Skeletal muscle tissue (tissue), 4 donors: ENCODE data around the gene PRKG1. TPM values are rescaled to one million over a fixed set of nuclear protein-coding genes. Genes with fewer than 3 reads are reported as not detected.

Experiments used
- H3K27ac ChIP-seq: one replicate; pipeline ENCODE4 v1.7.0; 2013; ENCODE audit warnings: mild to moderate bottlenecking, low read depth, low read length, inconsistent platforms
- H3K27me3 ChIP-seq, 3 donors: one replicate each; pipeline ENCODE4 v1.7.0; 2013; ENCODE audit warnings: low read length in 3 of 3; ENCODE audit not compliant: control insufficient read depth in 3 of 3, insufficient read depth in 3 of 3
- H3K36me3 ChIP-seq, 3 donors: one replicate each; pipeline ENCODE4 v1.7.0; 2013; ENCODE audit warnings: low read length in 3 of 3; ENCODE audit not compliant: control insufficient read depth in 3 of 3, insufficient read depth in 3 of 3
- H3K4me1 ChIP-seq, 3 donors: one replicate each; pipeline ENCODE4 v1.7.0; 2013; ENCODE audit warnings: low read length in 3 of 3, mild to moderate bottlenecking in 3 of 3; ENCODE audit not compliant: control insufficient read depth in 3 of 3, insufficient read depth in 3 of 3
- H3K4me3 ChIP-seq, 3 donors: one replicate each; pipeline ENCODE4 v1.7.0; 2013; ENCODE audit warnings: low read length in 3 of 3
- H3K9ac ChIP-seq, 3 donors: one replicate each; pipeline ENCODE4 v1.7.0; 2013; ENCODE audit warnings: low read length in 3 of 3, mild to moderate bottlenecking in 3 of 3, moderate library complexity in 2 of 3, low read depth in 1 of 3
- H3K9me3 ChIP-seq, 3 donors: one replicate each; pipeline ENCODE4 v1.7.0; 2013; ENCODE audit warnings: low read length in 3 of 3; ENCODE audit not compliant: control insufficient read depth in 3 of 3
- total RNA-seq: library from RNA; depleted of rRNA; stranded (reverse); fragments of >200 nt; gene quantifications from one replicate; pipeline ENCODE4 v1.2.3, GENCODE V29; 2014
- donor health status: Osteomylitis.

The PRKG1 gene
- total RNA-seq, 1 donor from 2014 or later: 44.9 TPM

DNA sequence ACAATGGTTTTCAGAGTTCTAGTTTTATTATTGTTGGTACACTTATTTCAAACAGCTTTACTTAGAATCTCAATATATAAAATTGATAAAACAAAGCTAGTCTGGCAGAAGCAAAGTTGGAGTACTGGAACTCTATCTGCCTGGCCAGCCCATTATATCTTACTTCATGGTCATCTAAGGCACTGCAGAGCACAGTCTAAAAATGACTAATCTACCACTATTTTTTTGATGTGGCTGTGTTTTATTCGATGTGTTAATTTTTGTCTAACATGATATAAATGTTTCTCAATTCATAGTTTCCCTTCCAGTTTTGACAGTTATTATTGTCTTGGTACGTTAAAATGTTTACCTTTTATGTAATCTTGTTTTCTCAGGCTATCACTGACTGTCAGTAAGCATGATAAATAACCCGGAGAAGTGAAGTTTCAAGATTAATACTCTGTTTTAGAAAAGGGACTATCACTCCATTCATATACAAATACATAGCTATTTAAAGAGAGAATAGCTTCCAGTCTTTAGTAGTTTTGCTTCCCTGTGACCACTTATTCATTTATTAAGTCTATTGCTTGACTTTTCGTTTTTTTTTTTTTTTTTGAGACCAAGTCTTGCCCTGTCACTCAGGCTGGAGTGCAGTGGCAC, 685.7 kb downstream of the PRKG1 start:
- Histone ChIP-seq H3K27ac (no peak overlapping the region), H3K9ac (no peak overlapping the region), H3K4me1 (no peaks in the 10 kb centered on the region)

DNA sequence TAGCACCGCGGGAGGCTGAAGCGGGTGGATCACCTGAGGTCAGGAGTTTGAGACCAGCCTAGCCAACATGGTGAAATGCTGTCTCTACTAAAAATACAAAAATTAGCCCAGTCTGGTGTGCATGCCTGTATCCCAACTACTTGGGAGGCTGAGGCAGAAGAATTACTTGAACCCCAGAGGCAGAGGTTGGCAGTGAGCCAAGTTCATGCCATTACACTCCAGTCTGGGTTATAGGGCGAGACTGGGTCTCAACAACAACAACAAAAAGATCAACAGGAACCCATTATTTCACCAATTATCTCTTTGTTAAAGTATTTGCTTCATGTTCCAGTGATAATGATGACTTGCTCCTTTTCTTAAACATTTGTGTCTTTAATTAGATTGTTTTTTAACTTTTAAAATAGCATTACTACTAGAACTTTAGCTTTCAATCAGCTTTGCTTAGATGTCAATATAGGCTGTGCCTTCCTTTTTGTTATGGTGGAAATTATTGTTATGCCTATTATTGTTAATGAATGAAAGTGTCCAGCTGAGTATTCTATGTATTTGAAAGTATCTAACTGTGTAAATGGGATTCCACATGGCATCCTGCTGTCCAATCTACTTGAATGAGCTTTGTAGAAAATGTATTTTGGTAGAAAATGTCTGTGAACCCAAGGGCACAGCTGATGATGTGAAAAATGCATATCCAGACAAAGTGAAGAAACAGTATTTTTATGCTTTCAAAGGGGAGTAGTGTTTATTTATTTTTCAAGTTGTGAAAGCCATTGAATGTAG, 686.8 kb downstream of the PRKG1 start:
- Histone ChIP-seq H3K36me3 (no peaks in the 10 kb centered on the region), H3K4me1 (no peaks in the 10 kb centered on the region)

More for the DNA sequence above, 685.7 kb downstream of the PRKG1 start:
- H3K9me3 ChIP-seq: no peaks in the 10 kb centered on the region
- H3K36me3 ChIP-seq: no peaks in the 10 kb centered on the region
- H3K4me3 ChIP-seq: no peak overlapping the region
- no peaks in the 10 kb centered on the region for H3K27me3 ChIP-seq

DNA sequence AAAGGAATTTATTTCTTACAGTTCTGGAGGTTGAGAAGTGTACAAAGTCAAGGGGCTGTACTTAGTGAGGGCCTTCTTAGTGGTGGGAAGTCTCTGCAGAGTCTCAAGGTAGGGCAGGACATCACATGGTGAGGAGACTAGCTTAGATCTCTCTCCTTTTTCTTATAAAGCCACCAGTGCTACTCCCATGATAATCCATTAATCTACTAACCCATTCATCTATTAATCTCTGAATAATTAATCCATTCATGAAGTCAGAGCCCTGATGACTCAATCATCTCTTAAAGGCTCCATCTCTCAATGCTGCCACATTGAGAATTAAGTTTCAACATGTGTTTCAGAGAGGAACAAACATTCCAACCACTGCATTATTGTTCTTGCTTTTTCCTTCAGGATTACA, 689.5 kb downstream of the PRKG1 start:
- Histone ChIP-seq H3K27ac (no peak overlapping the region), H3K4me1 (no peaks in the 10 kb centered on the region), H3K9me3 (no peaks in the 10 kb centered on the region), H3K4me3 (no peak overlapping the region), H3K27me3 (no peaks in the 10 kb centered on the region), H3K36me3 (no peaks in the 10 kb centered on the region), H3K9ac (no peak overlapping the region)

More for the DNA sequence above, 686.8 kb downstream of the PRKG1 start:
- Histone ChIP-seq H3K9ac (no peak overlapping the region), H3K27me3 (no peaks in the 10 kb centered on the region), H3K27ac (no peak overlapping the region), H3K9me3 (no peaks in the 10 kb centered on the region), H3K4me3 (no peak overlapping the region)

DNA sequence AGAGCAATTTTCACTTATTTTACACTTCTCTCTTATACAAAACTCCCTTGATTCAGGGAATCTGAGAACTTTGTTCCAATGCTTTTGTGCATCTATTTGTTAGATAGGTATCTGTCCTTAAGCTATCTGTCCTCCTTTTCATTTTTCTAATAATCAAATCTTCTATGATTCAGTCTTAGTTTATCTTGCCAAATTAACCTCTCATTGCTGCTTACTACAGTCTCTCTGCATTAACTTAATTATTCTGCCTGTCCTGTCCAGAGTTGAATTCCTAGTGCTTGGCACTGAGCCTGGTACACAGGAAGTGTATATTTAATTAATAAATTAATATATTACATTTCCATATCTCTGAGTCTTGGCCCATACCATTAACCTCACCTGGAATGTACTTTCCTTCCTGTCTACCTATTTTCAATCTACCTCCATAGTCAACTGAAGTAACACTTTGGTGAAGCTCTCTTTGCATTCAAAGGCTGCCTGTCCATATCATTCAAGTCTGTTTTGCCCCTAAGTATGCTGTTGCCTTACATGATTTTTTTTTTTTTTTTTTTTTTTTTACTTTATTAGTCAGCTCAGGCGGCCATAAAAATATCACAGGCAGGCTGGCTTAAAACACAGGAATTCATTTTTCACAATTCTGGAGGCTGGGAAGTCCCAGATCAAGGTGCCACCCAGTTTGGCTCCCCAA, 691.1 kb downstream of the PRKG1 start:
- H3K27me3 ChIP-seq: no peaks in the 10 kb centered on the region

DNA sequence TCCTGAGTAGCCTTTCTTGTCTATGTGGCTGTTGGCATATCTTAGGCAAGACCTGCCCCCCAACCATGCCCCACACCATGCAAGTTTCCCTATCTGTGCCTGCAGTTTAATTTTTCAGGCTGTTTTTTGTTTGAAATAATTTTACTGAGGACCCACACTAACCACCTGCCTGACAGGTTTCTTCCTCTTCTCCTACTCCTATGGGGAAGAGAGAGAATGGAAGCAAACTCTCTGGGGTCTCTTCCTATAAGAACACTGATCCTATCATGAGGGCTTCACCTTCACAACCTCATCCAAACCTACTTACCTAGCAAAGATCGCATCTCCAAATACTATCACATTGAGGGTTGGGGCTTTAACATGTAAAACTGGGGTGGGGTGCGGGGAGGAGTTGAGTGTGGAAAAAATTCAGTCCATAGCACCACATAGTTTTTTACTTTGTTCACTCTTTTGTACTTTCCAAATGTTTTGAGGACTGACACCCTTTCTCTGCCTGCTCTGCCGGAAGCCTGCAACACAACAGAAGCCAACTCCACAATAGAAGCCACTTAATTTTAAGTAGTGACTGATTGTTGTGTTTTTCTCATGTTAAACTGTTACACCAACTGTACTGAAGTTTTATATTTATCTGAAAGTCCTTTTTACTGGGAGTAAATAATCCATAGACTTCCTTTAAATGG, 692.3 kb downstream of the PRKG1 start:
- Histone ChIP-seq H3K9ac (no peak overlapping the region), H3K9me3 (no peaks in the 10 kb centered on the region), H3K36me3 (no peaks in the 10 kb centered on the region), H3K4me3 (no peak overlapping the region), H3K4me1 (no peaks in the 10 kb centered on the region), H3K27ac (no peak overlapping the region), H3K27me3 (no peaks in the 10 kb centered on the region)

More for the DNA sequence above, 691.1 kb downstream of the PRKG1 start:
- no peaks in the 10 kb centered on the region for H3K36me3 ChIP-seq
- H3K4me3 ChIP-seq: no peak overlapping the region
- no peak overlapping the region for H3K9ac ChIP-seq
- H3K4me1 ChIP-seq: no peaks in the 10 kb centered on the region
- H3K27ac ChIP-seq: no peak overlapping the region
- no peaks in the 10 kb centered on the region for H3K9me3 ChIP-seq

DNA sequence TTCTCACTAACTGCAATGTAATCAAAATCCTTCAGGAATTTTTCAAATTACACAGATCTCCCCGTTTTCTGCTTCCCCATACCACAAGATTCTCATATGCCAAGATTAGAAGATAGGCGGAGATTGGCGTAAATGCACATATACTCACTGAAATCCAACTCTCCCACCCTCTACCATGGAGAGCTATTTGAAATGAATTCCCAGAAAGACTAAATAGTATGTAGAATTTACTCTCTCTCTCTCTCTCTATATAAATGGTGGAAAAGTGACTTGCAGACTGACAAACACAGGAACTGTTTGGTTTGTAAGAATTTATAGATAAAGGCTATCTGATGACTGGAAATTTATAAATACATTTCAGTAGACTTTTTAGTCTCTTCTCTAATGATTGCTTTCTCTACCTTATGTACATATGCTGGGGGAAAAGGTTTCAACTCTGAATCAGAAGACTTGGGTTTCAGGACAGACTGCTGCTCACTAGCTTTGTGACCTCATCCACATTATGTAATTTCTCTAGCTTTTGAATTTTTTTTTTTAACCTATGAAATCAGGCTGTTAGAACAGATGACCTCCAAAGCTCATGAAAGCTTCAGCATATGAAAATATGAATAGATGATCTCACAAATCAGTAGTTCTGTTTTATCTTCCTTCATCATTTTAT, 692.9 kb downstream of the PRKG1 start:
- Histone ChIP-seq H3K9ac (no peak overlapping the region), H3K36me3 (no peaks in the 10 kb centered on the region), H3K4me3 (no peak overlapping the region)

DNA sequence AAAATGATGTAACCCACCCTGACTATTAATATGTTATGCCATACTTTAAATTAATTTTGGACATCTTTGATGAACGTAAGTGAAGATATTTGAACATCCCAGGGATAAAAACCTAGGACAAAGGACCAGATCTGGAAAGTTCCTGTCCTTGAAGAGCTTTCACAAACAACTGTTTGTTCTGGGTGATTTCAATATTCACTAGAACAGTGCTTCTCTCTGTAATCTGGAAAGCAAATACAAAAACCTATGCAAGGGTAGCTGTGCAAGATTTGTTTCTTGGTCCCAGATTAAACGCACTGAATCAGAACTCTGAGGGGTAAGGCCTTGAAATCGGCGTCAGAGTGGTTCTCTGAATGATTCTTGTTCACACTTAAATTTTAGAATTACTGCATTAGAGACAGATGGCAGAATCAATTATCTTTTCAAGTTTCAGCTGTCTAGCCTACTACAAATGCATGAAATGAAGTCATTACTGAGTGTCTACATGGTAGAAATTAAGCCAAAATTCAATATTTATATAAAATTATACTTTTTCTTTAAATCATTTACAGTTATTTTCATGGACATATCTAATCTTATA, 694.7 kb downstream of the PRKG1 start:
- no peak overlapping the region for H3K9ac ChIP-seq
- H3K9me3 ChIP-seq: no peaks in the 10 kb centered on the region
- H3K36me3 ChIP-seq: no peaks in the 10 kb centered on the region
- no peak overlapping the region for H3K27ac ChIP-seq
- no peaks in the 10 kb centered on the region for H3K4me1 ChIP-seq
- H3K4me3 ChIP-seq: no peak overlapping the region
- no peaks in the 10 kb centered on the region for H3K27me3 ChIP-seq

More for the DNA sequence above, 692.9 kb downstream of the PRKG1 start:
- no peaks in the 10 kb centered on the region for H3K9me3 ChIP-seq
- no peaks in the 10 kb centered on the region for H3K27me3 ChIP-seq
- H3K27ac ChIP-seq: no peak overlapping the region
- no peaks in the 10 kb centered on the region for H3K4me1 ChIP-seq

DNA sequence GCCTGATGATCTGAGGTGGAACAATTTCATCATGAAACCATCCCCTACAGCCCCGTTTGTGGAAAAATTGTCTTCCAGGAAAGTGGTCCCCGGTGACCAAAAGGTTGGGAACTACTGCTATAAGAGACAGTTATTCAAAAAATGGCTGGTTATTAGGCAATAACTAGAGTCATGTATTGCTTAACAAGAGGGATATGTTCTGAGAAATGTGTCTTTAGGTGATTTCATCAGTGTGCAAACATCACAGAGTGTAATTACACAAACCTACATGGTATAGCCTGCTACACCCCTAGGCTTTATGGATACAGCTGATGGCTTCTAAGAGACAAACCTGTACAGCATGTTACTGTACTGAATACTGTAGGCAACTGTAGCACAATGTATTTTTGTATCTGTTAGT, 696.4 kb downstream of the PRKG1 start:
- Histone ChIP-seq H3K27me3 (no peaks in the 10 kb centered on the region), H3K27ac (no peak overlapping the region), H3K36me3 (no peaks in the 10 kb centered on the region), H3K9me3 (no peaks in the 10 kb centered on the region), H3K4me1 (no peaks in the 10 kb centered on the region), H3K9ac (no peak overlapping the region), H3K4me3 (no peak overlapping the region)

DNA sequence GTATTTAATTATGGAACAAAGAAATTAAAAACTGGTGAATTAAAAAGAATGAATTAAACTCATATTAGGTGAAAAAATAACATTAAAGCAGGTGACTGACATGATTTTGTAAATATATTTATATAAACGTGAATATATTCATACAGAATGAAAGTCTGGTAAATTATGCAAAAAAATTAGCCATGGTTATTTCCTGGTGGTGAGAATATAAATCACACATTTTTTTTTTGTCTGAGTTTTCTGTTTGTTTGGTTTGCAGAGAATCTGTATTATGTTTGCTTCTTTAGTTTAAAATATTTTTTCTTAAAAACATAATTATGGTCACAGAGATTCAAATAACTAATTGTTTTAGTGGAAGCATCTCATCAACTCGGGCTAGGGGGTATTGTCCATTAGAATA, 698.1 kb downstream of the PRKG1 start:
- Histone ChIP-seq H3K4me3 (no peak overlapping the region), H3K27ac (no peak overlapping the region), H3K9ac (no peak overlapping the region), H3K36me3 (no peaks in the 10 kb centered on the region), H3K27me3 (no peaks in the 10 kb centered on the region), H3K4me1 (no peaks in the 10 kb centered on the region), H3K9me3 (no peaks in the 10 kb centered on the region)
